ENCODE results near the gene CCDC27.

GRCh38 chr1:3705341-3705950 is 46.8 kb upstream of the CCDC27 start:
- TF ChIP-seq CTCF (conservative IDR thresholded peaks at IDR 0.05; ENCODE audit: low read length) (no peak), EZH2phosphoT487 (IDR thresholded peaks at IDR 0.05; ENCODE audit: borderline replicate concordance) (no peak)
